Activated effector memory CD4-positive, alpha-beta T cell treated with Interleukin-2 at 50 U/mL for 16 hours (primary cell): ENCODE measurements around the gene OR5P2.
"Not testable (repeated sequence)": the region's sequence is repeated elsewhere in the genome, so short reads cannot be mapped to it uniquely, and the experiment has no call there.

ENCODE experiments used
- DNase-seq: peaks from one replicate; pipeline ENCODE4 v3.0.0-alpha.2; 2020

Gene OR5P2

DNA sequence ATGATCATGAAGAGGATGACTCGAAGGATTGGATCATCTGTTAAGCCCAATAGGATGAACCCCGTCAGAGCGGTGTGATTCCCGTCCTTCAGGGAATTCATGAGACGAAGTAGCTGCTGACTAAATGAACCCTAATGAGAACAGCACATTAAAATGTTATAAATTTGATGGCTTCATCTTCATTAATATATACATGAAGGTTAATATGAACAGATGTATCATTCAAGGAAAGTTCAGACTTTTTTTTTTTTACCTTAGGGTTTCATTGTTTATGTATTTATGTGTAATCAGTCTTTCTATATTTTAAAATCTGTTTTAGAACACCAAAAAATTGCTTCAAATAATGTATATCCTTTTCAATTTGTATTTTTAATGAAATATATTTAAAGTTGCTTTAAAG lies at the start of gene OR5P2:
Gene OR5P2 (minus strand): TSS at position 101 of the 400 bp plus-strand sequence. CDS start 0 bp downstream, at position 101.
- DNase-seq = no peak

GRCh38 chr11:7846003-7846402 lies 49.3 kb upstream of the OR5P2 start:
- no peak for DNase-seq

- DNase-seq = no peak
Observed at GRCh38 chr11:7844986-7845385, 48.2 kb upstream of the OR5P2 start.

DNA sequence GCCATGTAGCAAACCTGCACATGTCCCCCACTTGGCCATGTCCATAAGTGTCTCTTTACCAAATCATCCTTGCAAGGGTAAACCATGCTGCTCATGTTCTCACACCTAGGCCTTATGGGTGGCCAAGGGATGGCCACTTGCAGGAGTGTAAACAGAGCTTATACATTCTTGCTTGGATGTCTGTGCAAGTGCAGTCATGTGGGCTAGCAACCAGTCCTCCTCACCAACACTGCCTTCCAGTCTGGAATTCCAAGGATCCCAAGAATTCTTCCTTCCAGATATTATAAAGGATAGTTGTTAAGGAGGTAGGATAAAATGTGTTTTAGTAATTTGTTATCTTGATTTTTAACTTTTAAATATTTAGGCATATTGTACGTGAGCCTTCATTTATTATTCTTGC lies 47.8 kb upstream of the OR5P2 start:
- DNase-seq = no peak

DNA sequence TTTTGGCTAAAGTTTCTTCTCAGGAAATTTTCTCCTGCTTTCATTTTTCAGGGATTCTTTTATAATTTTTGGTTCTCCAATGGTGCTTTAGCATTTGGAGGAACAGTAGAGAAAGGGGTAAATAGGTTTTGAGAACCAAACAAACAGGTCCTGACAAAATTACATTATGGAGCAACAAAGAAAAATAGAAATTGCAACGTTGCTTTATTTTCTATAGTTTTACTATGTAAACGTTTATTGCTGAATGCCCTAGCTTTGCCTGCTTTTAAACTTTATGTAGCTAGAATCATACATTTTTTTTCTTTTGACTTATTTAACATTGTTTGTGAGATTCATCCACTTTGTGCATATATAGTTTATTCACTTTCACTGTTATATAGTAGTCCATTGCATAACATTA lies 43.8 kb upstream of the OR5P2 start:
- no peak for DNase-seq

GRCh38 chr11:7833527-7833926 lies 36.8 kb upstream of the OR5P2 start:
- no peak for DNase-seq

- DNase-seq = no peak
Observed at GRCh38 chr11:7830740-7831139, 34.0 kb upstream of the OR5P2 start, which contains the start of gene OR5P3. TSS of gene OR5P3 (minus strand) at chr11:7830840.

DNA sequence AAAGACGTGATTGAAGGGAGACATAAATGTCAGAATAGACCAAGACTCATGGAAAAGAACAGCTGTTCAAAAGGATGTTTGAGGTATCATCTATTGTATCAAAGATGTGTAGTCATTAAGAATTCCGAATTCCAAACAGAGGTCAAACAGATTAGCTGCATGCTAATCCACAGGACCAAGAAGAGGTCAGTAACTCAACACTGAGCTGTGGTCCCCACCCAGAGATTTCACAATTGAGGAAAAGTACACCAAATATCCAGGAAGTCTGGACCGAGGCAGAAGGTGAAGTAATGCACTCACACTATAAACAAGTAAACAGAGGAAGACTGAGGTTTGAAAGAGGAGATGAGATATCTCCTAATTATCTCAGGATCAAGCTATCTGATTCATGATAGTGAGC lies 29.6 kb upstream of the OR5P2 start:
- no peak for DNase-seq

GRCh38 chr11:7820417-7820816 lies 23.7 kb upstream of the OR5P2 start:
- not testable (repeated sequence) for DNase-seq

DNA sequence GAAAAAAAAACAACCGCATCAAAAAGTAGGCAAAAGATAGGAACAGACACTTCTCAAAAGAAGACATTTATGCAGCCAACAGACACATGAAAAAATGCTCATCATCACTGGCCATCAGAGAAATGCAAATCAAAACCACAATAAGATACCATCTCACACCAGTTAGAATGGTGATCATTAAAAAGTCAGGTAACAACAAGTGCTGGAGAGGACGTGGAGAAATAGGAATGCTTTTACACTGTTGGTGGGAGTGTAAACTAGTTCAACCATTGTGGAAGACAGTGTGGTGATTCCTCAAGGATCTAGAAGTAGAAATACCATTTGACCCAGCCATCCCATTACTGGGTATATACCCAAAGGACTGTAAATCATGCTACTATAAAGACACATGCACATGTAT lies 18.2 kb upstream of the OR5P2 start:
- DNase-seq = not testable (repeated sequence)

DNA sequence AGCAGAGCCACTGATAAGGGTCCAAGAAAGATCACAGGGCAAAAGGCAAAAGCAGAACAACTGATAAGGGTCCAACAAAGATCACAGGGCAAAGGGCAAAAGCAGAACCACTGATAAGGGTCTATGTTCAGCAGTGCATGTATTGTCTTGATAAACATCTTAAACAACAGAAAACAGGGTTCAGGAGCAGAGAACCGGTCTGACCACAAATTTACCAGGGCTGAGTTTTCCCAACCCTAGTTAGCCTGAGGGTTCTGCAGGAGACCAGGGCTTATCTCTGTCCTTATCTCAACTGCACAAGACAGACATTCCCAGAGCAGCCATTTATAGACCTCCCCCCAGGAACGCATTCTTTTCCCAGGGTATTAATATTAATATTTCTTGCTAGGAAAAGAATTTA lies 13.6 kb upstream of the OR5P2 start:
- DNase-seq = not testable (repeated sequence)

DNA sequence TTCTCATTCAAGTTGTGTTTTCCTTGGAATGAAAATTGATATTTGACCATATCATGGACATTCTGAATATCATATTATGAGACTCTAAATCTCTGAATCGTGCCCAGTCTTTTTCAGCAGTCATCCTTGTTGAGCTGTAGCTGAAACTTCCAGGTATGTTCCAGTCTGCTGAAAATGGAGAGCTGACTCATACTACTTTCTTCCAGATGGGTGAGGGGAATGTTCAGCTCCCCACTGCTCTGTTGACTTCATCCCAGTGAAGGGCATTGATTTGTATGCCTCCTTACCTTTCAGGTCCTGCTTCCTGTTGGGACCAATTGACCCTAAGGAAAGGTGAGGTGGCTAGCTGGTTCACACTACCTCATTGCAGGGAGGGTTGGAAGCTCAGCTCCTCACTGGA lies 3.5 kb downstream of the OR5P2 start:
- DNase-seq = no peak

GRCh38 chr11:7787239-7787638 lies 9.5 kb downstream of the OR5P2 start:
- DNase-seq = no peak

DNA sequence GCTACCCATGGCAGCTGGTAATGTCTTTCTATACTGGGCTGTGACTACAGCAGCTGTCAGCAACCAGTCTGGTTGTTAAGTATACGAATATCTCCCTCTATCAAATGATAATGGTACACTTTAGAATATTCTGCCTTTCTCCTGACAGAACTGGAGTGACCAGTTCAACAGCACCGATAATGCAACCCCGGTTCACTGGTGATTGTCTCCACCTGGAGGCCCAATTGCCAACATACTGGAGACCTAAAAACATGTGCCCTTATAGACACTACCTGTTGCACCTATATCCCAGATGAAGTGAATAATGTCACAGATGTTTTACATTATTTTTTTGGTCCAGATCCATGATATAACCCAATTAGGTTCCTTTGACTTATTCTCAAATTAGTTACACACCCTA lies 21.1 kb downstream of the OR5P2 start:
- DNase-seq = no peak

DNA sequence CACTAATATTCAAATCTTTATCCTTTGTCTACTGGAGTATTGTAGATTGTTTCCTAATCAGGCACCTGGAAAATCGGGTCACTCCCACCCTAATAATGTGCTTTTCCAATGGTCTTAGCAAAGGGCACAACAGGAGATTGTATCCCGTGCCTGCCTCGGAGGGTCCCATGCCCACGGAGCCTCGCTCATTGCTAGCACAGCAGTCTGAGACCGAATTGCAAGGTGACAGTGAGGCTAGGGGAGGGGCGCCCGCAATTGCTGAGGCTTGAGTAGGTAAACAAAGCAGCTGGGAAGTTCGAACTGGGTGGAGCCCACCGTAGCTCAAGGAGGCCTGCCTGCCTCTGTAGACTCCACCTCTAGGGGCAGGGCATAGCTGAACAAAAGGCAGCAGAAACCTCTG lies 32.4 kb downstream of the OR5P2 start:
- not testable (repeated sequence) for DNase-seq

GRCh38 chr11:7759010-7759409 lies 37.7 kb downstream of the OR5P2 start:
- no peak for DNase-seq

- no peak for DNase-seq
Observed at GRCh38 chr11:7749456-7749855, 47.3 kb downstream of the OR5P2 start.
